Uterus (tissue), 4 donors: Measurements from ENCODE around the gene ATOH7. TPM values are rescaled to one million over a fixed set of nuclear protein-coding genes. Genes with fewer than 3 reads are reported as not detected.

Experiments used
- DNase-seq, 2 donors: peaks; one replicate each; pipeline ENCODE4 v3.0.0-alpha.2; 2019 to 2020
- H3K27ac ChIP-seq, 2 donors: fragments of 200-600 bp; sonication (generic); 1 replicate in 1 of 2; 2 replicates in 1 of 2; pipeline ENCODE4 v1.5.1; 2016 to 2018
- H3K27me3 ChIP-seq, 2 donors: fragments of 200-600 bp; sonication (generic); one replicate each; pipeline ENCODE4 v1.5.1; 2018 to 2019; ENCODE audit warnings: control low read depth in 1 of 2
- H3K36me3 ChIP-seq, 2 donors: fragments of 200-600 bp; sonication (generic); one replicate each; pipeline ENCODE4 v1.5.1; 2019; ENCODE audit warnings: control low read depth in 1 of 2
- H3K4me1 ChIP-seq, 2 donors: fragments of 200-600 bp; sonication (generic); one replicate each; pipeline ENCODE4 v1.5.1; 2018 to 2019; ENCODE audit warnings: control low read depth in 1 of 2
- H3K4me3 ChIP-seq, 2 donors: fragments of 200-600 bp; sonication (generic); 1 replicate in 1 of 2; 2 replicates in 1 of 2; pipeline ENCODE4 v1.5.1; 2018 to 2019; ENCODE audit warnings: mild to moderate bottlenecking in 1 of 2
- H3K9me3 ChIP-seq, 2 donors: fragments of 200-600 bp; sonication (generic); one replicate each; pipeline ENCODE4 v1.5.1; 2019; ENCODE audit warnings: control low read depth in 1 of 2
- POLR2A ChIP-seq, 2 donors: fragments of 450-650 bp; IDR thresholded peaks; one replicate each; pipeline ENCODE4 v1.6.1; 2016; ENCODE audit warnings: antibody characterized with exemption in 2 of 2, mild to moderate bottlenecking in 1 of 2, moderate library complexity in 1 of 2
- intact Hi-C: fragments of 100-400 bp; cut with DNase I; formaldehyde crosslinking; loops from one replicate; pipeline ENCODE4 v1.15.1; 2023; ENCODE audit warnings: low total_unique reads
- total RNA-seq, 4 donors: library from RNA; depleted of rRNA in 3 of 4; stranded (reverse); fragments of >200 nt in 3 of 4; gene quantifications; one replicate each; pipeline versions ENCODE4 v1.1.0 to v1.2.4, GENCODE V29; 2014 to 2023
- TF ChIP-seq, protein P1 (sequence below), 4 experiments: fragments of 200-600 bp in 2 of 4; fragments of 450-650 bp in 2 of 4; sonication (generic) in 2 of 4; IDR thresholded peaks; one replicate each; pipeline ENCODE4 v1.5.1; 2016 to 2019; ENCODE audit warnings: antibody characterized with exemption in 4 of 4, mild to moderate bottlenecking in 2 of 4, moderate library complexity in 1 of 4
- donor health status: DM: yes; HTN: yes; CAD: no.

Gene ATOH7
- total RNA-seq, 4 donors from 2014 or later = not detected

- Histone ChIP-seq H3K36me3 (no peaks in the 10 kb centered on the region), H3K4me1 (no peaks in the 10 kb centered on the region), H3K27ac (no peak overlapping the region), H3K27me3 (no peaks in the 10 kb centered on the region), H3K4me3 (no peak overlapping the region), H3K9me3 (no peaks in the 10 kb centered on the region)
- intact Hi-C loops = no loop called here
- TF ChIP-seq, protein P1, sequence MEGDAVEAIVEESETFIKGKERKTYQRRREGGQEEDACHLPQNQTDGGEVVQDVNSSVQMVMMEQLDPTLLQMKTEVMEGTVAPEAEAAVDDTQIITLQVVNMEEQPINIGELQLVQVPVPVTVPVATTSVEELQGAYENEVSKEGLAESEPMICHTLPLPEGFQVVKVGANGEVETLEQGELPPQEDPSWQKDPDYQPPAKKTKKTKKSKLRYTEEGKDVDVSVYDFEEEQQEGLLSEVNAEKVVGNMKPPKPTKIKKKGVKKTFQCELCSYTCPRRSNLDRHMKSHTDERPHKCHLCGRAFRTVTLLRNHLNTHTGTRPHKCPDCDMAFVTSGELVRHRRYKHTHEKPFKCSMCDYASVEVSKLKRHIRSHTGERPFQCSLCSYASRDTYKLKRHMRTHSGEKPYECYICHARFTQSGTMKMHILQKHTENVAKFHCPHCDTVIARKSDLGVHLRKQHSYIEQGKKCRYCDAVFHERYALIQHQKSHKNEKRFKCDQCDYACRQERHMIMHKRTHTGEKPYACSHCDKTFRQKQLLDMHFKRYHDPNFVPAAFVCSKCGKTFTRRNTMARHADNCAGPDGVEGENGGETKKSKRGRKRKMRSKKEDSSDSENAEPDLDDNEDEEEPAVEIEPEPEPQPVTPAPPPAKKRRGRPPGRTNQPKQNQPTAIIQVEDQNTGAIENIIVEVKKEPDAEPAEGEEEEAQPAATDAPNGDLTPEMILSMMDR (IDR thresholded peaks at IDR 0.05) = no peak
- TF ChIP-seq POLR2A (IDR thresholded peaks at IDR 0.05) = no peak
- DNase-seq = no peak
Measured at GRCh38 chr10:68235581-68235980, 3.7 kb upstream of the ATOH7 start.

- Histone ChIP-seq H3K36me3 (no peaks in the 10 kb centered on the region), H3K4me3 (no peak overlapping the region), H3K4me1 (peaks cover 0 to 3% of the 10 kb centered on the region in 2 donors), H3K9me3 (no peaks in the 10 kb centered on the region), H3K27ac (no peak overlapping the region), H3K27me3 (no peaks in the 10 kb centered on the region)
- TF ChIP-seq, protein P1 (IDR thresholded peaks at IDR 0.05) = no peak
- no peak for TF ChIP-seq POLR2A (IDR thresholded peaks at IDR 0.05)
- intact Hi-C loops = no loop called here
- no peak for DNase-seq
Measured at GRCh38 chr10:68235111-68235510, 3.2 kb upstream of the ATOH7 start.

DNA sequence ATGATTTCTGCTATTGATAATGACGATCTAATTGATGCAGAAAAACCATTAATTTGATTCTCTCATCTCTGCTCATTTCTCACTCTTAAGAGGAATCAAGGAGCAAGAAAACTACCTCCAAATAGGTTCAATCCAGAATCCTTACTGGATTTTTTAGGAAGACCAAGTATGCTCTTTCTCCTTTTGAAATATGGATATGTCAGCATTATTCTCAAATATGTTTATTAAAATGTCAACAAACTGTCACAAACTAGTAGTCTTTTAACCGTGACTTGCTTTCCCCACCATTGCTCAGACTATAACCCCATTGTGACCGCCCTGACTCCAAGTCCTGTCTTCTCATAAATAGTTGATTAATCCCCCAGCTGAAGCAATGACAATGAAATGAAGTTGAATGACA lies 1.1 kb upstream of the ATOH7 start:
- Histone ChIP-seq H3K4me3 (no peak overlapping the region), H3K36me3 (no peaks in the 10 kb centered on the region), H3K4me1 (peaks cover 0 to 4% of the 10 kb centered on the region in 2 donors), H3K27me3 (no peaks in the 10 kb centered on the region), H3K27ac (no peak overlapping the region), H3K9me3 (no peaks in the 10 kb centered on the region)
- no peak for DNase-seq
- no peak for TF ChIP-seq POLR2A (IDR thresholded peaks at IDR 0.05)
- TF ChIP-seq, protein P1 (IDR thresholded peaks at IDR 0.05) = no peak
- intact Hi-C loops = no loop called here

GRCh38 chr10:68231106-68231816 lies 652 bp downstream of the ATOH7 start:
- H3K27ac ChIP-seq = peak overlapping the region; percentile 88 to 95
- no peaks in the 10 kb centered on the region for H3K27me3 ChIP-seq

DNA sequence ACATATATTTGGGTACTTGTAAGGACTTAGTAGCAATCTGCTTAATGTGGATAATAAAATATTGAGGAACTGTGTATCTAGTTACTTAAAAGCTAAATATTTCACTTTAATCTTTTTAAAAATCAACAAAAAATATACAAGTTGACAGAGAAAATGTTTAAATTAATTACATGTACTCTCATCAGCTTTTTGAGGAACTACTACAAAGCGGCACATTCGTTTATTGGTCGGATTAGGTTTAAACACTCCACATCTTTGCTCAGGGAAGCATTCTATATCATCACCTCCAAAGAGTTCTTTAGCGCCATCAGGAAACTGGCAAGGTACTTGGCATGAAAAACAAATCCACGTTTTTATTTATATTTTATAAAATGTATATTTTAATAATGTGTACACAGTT lies 1.6 kb downstream of the ATOH7 start:
- Histone ChIP-seq H3K27me3 (no peaks in the 10 kb centered on the region), H3K4me3 (no peak overlapping the region), H3K27ac (peak overlapping the region; percentile 88 to 95), H3K9me3 (no peaks in the 10 kb centered on the region), H3K4me1 (peaks cover 0 to 4% of the 10 kb centered on the region in 2 donors), H3K36me3 (no peaks in the 10 kb centered on the region)
- DNase-seq = no peak
- intact Hi-C loops = no loop called here
- TF ChIP-seq POLR2A (IDR thresholded peaks at IDR 0.05) = no peak
- TF ChIP-seq, protein P1 (IDR thresholded peaks at IDR 0.05) = no peak

More at GRCh38 chr10:68231106-68231816, 652 bp downstream of the ATOH7 start:
- intact Hi-C loops = no loop called here
- Histone ChIP-seq H3K4me3 (peak overlapping the region; percentile 58 to 71), H3K36me3 (no peaks in the 10 kb centered on the region), H3K4me1 (peaks cover 0 to 4% of the 10 kb centered on the region in 2 donors), H3K9me3 (no peaks in the 10 kb centered on the region)
- no peak for TF ChIP-seq POLR2A (IDR thresholded peaks at IDR 0.05)
- TF ChIP-seq, protein P1 (IDR thresholded peaks at IDR 0.05) = peak in 3 of 4 experiments; percentile 33 to 61 (median 38)
- peak; percentile 62 to 71 for DNase-seq
